CD4-positive, alpha-beta memory T cell (primary cell): ENCODE data around the gene MB21D2. TPM values are rescaled to one million over a fixed set of nuclear protein-coding genes. Genes with fewer than 3 reads are reported as not detected.

Experiments
- CTCF ChIA-PET: fragments of 350-600 bp; sonication (Branson Sonifier 250); formaldehyde crosslinking; loops from one replicate; lab custom pipeline; 2021; ENCODE audit warnings: inconsistent platforms; ENCODE audit not compliant: partially characterized antibody; lab: Charles Lee
- POLR2A ChIA-PET: fragments of 350-600 bp; sonication (Branson Sonifier 250); formaldehyde crosslinking; loops from one replicate; lab custom pipeline; 2021; ENCODE audit not compliant: partially characterized antibody; lab: Charles Lee
- DNase-seq, 5 donors: peaks; one replicate each; pipeline versions ENCODE4 v3.0.0 to v3.0.0-alpha.2; 2020 to 2022; ENCODE audit warnings: mixed read lengths in 1 of 5
- H3K27ac ChIP-seq: one replicate; pipeline ENCODE4 v1.7.0; 2013; ENCODE audit warnings: low read depth, low read length
- H3K27me3 ChIP-seq: 2 replicates; pipeline ENCODE4 v1.7.0; 2013; ENCODE audit warnings: mild to moderate bottlenecking, low read length, moderate library complexity; ENCODE audit not compliant: insufficient read depth
- H3K36me3 ChIP-seq: 2 replicates; pipeline ENCODE4 v1.7.0; 2013; ENCODE audit warnings: mild to moderate bottlenecking, low read length, moderate library complexity; ENCODE audit not compliant: insufficient read depth
- H3K4me1 ChIP-seq: 2 replicates; pipeline ENCODE4 v1.7.0; 2013; ENCODE audit warnings: mild to moderate bottlenecking, low read length, moderate library complexity; ENCODE audit not compliant: insufficient read depth
- H3K4me3 ChIP-seq, 2 donors: one replicate each; pipeline ENCODE4 v1.7.0; 2013; ENCODE audit warnings: low read length in 2 of 2, mild to moderate bottlenecking in 1 of 2
- H3K9me3 ChIP-seq, 2 donors: one replicate each; pipeline ENCODE4 v1.7.0; 2013; ENCODE audit warnings: low read length in 2 of 2, control low read depth in 1 of 2; ENCODE audit not compliant: control insufficient read depth in 1 of 2
- H3K27ac Mint-ChIP-seq, 7 donors: one replicate each; pipeline ENCODE4 v1.8.0; 2020 to 2021; ENCODE audit warnings: mixed read lengths in 7 of 7, mild to moderate bottlenecking in 6 of 7, inconsistent platforms in 3 of 7, moderate library complexity in 3 of 7
- H3K27me3 Mint-ChIP-seq, 2 donors: one replicate each; pipeline ENCODE4 v1.8.0; 2020 to 2021; ENCODE audit warnings: mixed read lengths in 2 of 2
- H3K36me3 Mint-ChIP-seq, 2 donors: one replicate each; pipeline ENCODE4 v1.8.0; 2020 to 2021; ENCODE audit warnings: mixed read lengths in 2 of 2, inconsistent platforms in 1 of 2, mild to moderate bottlenecking in 1 of 2
- H3K4me1 Mint-ChIP-seq, 4 donors: one replicate each; pipeline ENCODE4 v1.8.0; 2020 to 2021; ENCODE audit warnings: mixed read lengths in 4 of 4, mild to moderate bottlenecking in 1 of 4
- H3K4me3 Mint-ChIP-seq, 8 donors: one replicate each; pipeline ENCODE4 v1.8.0; 2020 to 2021; ENCODE audit warnings: mixed read lengths in 8 of 8, mild to moderate bottlenecking in 7 of 8, moderate library complexity in 6 of 8, inconsistent platforms in 3 of 8
- H3K9me3 Mint-ChIP-seq, 8 donors: one replicate each; pipeline ENCODE4 v1.8.0; 2020 to 2021; ENCODE audit warnings: mixed read lengths in 8 of 8, mild to moderate bottlenecking in 5 of 8, inconsistent platforms in 3 of 8, moderate library complexity in 1 of 8
- intact Hi-C: fragments of 100-400 bp; cut with micrococcal nuclease; formaldehyde crosslinking; loops from one replicate; pipeline ENCODE4 v1.15.1; 2023
- polyA plus RNA-seq, 2 donors: library from polyadenylated mRNA; unstranded; fragments of 300-500 nt; fragmentation: Illumina TruSeq; gene quantifications; one replicate each; pipeline ENCODE4 v1.2.3, GENCODE V29; 2021
- total RNA-seq, 2 experiments: library from RNA; stranded (reverse); gene quantifications; one replicate each; pipeline ENCODE4 v1.2.3, GENCODE V29; 2021

Gene MB21D2
- total and polyA plus RNA-seq, 4 experiments from 2014 or later = 3.4 to 17.1 (median 6.1) TPM

GRCh38 chr3:192923731-192924130, 6.1 kb upstream of the MB21D2 start:
- DNase-seq = no peak
- no peak overlapping the region for H3K4me3 Mint-ChIP-seq
- Histone ChIP-seq H3K27me3 (no peaks in the 10 kb centered on the region), H3K4me1 (peaks cover under 1% of the 10 kb centered on the region), H3K9me3 (no peaks in the 10 kb centered on the region), H3K36me3 (no peaks in the 10 kb centered on the region), H3K4me3 (no peak overlapping the region), H3K27ac (no peak overlapping the region)
- peaks cover 12% of the 10 kb centered on the region in 2 donors for H3K27me3 Mint-ChIP-seq
- no peaks in the 10 kb centered on the region for H3K36me3 Mint-ChIP-seq
- POLR2A ChIA-PET = no interaction called here
- intact Hi-C loops = no loop called here
- CTCF ChIA-PET = no interaction called here
- H3K9me3 Mint-ChIP-seq = peaks cover 0 to 2% (median 0%) of the 10 kb centered on the region in 8 donors
- H3K4me1 Mint-ChIP-seq = peaks cover 0 to 8% (median 4%) of the 10 kb centered on the region in 4 donors
- no peak overlapping the region for H3K27ac Mint-ChIP-seq

GRCh38 chr3:192921793-192922192, 4.1 kb upstream of the MB21D2 start:
- peaks cover 0 to 9% of the 10 kb centered on the region in 2 donors for H3K36me3 Mint-ChIP-seq
- H3K4me1 ChIP-seq = peaks cover 7% of the 10 kb centered on the region
- H3K4me3 ChIP-seq = no peak overlapping the region
- no peaks in the 10 kb centered on the region for H3K27me3 ChIP-seq
- ChIA-PET CTCF (interaction anchor here (1.7 kb wide), 1 partner anchor 105 kb away, joined by 3 read pairs; no protein-coding TSS in a partner anchor), POLR2A (no interaction called here)
- peaks cover 15 to 17% of the 10 kb centered on the region in 2 donors for H3K27me3 Mint-ChIP-seq
- no peaks in the 10 kb centered on the region for H3K36me3 ChIP-seq
- peaks cover 4 to 24% (median 11%) of the 10 kb centered on the region in 4 donors for H3K4me1 Mint-ChIP-seq
- no peaks in the 10 kb centered on the region for H3K9me3 ChIP-seq
- intact Hi-C loops = no loop called here
- no peak for DNase-seq
- H3K9me3 Mint-ChIP-seq = peaks cover 0 to 2% (median 0%) of the 10 kb centered on the region in 8 donors
- H3K4me3 Mint-ChIP-seq = peak overlapping the region in 1 of 8 donors; percentile 63
- no peak overlapping the region for H3K27ac ChIP-seq
- peak overlapping the region in 1 of 7 donors; percentile 3 for H3K27ac Mint-ChIP-seq

- Mint-ChIP-seq H3K27ac (peak overlapping the region in 1 of 7 donors; percentile 92), H3K36me3 (peaks cover 0 to 9% of the 10 kb centered on the region in 2 donors), H3K9me3 (peaks cover 0 to 2% (median 0%) of the 10 kb centered on the region in 8 donors), H3K4me1 (peaks cover 9 to 38% (median 21%) of the 10 kb centered on the region in 4 donors), H3K27me3 (peaks cover 17 to 24% of the 10 kb centered on the region in 2 donors), H3K4me3 (no peak overlapping the region)
- Histone ChIP-seq H3K27me3 (no peaks in the 10 kb centered on the region), H3K36me3 (no peaks in the 10 kb centered on the region), H3K4me1 (peaks cover 15% of the 10 kb centered on the region), H3K27ac (no peak overlapping the region), H3K4me3 (no peak overlapping the region), H3K9me3 (no peaks in the 10 kb centered on the region)
- DNase-seq = no peak
- intact Hi-C loops = no loop called here
- POLR2A ChIA-PET = no interaction called here
- CTCF ChIA-PET = no interaction called here
Observed at GRCh38 chr3:192920411-192920810, 2.8 kb upstream of the MB21D2 start.

- CTCF ChIA-PET = no interaction called here
- H3K27ac Mint-ChIP-seq = peak overlapping the region in 1 of 7 donors; percentile 92
Observed at GRCh38 chr3:192919901-192920300, 2.2 kb upstream of the MB21D2 start.

GRCh38 chr3:192918275-192918588, 576 bp upstream of the MB21D2 start:
- peak overlapping the region; percentile 78 for H3K27ac ChIP-seq
- peaks cover 0 to 9% of the 10 kb centered on the region in 2 donors for H3K36me3 Mint-ChIP-seq
- POLR2A ChIA-PET = interaction anchor here (0.8 to 2.8 kb wide), 5 partner anchors 19 to 101 kb away, joined by 3 to 45 read pairs (median 17); no protein-coding TSS in a partner anchor
- H3K27me3 ChIP-seq = no peaks in the 10 kb centered on the region
- peak overlapping the region; percentile 75 to 96 (median 93) for H3K27ac Mint-ChIP-seq
- H3K9me3 Mint-ChIP-seq = peaks cover 0 to 2% (median 0%) of the 10 kb centered on the region in 8 donors
- DNase-seq = no peak
- H3K9me3 ChIP-seq = no peaks in the 10 kb centered on the region
- H3K4me1 ChIP-seq = peaks cover 25% of the 10 kb centered on the region
- intact Hi-C loops = loop anchor here (5.0 to 10.0 kb wide), 3 partner anchors 36 to 677 kb away; partner anchors contain the start of gene OPA1
- H3K4me3 Mint-ChIP-seq = peak overlapping the region; percentile 88 to 98 (median 94)
- peaks cover 10 to 52% (median 31%) of the 10 kb centered on the region in 4 donors for H3K4me1 Mint-ChIP-seq
- CTCF ChIA-PET = interaction anchor here (1.0 to 2.6 kb wide), 10 partner anchors 9 to 124 kb away, joined by 3 to 10 read pairs (median 4); no protein-coding TSS in a partner anchor
- H3K27me3 Mint-ChIP-seq = peaks cover 17 to 24% of the 10 kb centered on the region in 2 donors
- H3K4me3 ChIP-seq = peak overlapping the region; percentile 17 to 91
- no peaks in the 10 kb centered on the region for H3K36me3 ChIP-seq

More at GRCh38 chr3:192919901-192920300, 2.2 kb upstream of the MB21D2 start:
- Histone ChIP-seq H3K27ac (no peak overlapping the region), H3K9me3 (no peaks in the 10 kb centered on the region), H3K4me1 (peaks cover 19% of the 10 kb centered on the region), H3K4me3 (no peak overlapping the region), H3K36me3 (no peaks in the 10 kb centered on the region), H3K27me3 (no peaks in the 10 kb centered on the region)
- peaks cover 0 to 2% (median 0%) of the 10 kb centered on the region in 8 donors for H3K9me3 Mint-ChIP-seq
- POLR2A ChIA-PET = no interaction called here
- no peak for DNase-seq
- peaks cover 10 to 43% (median 24%) of the 10 kb centered on the region in 4 donors for H3K4me1 Mint-ChIP-seq
- peaks cover 17 to 24% of the 10 kb centered on the region in 2 donors for H3K27me3 Mint-ChIP-seq
- intact Hi-C loops = loop anchor here (5.0 to 10.0 kb wide), 3 partner anchors 38 to 675 kb away; partner anchors contain the start of gene OPA1
- peaks cover 0 to 9% of the 10 kb centered on the region in 2 donors for H3K36me3 Mint-ChIP-seq
- H3K4me3 Mint-ChIP-seq = no peak overlapping the region

GRCh38 chr3:192917028-192917403, 640 bp downstream of the MB21D2 start:
- peaks cover 0 to 2% (median 0%) of the 10 kb centered on the region in 8 donors for H3K9me3 Mint-ChIP-seq
- Histone ChIP-seq H3K9me3 (no peaks in the 10 kb centered on the region), H3K4me1 (peaks cover 25% of the 10 kb centered on the region), H3K4me3 (peak overlapping the region; percentile 58 to 91), H3K27me3 (no peaks in the 10 kb centered on the region), H3K27ac (peak overlapping the region; percentile 78), H3K36me3 (no peaks in the 10 kb centered on the region)
- peak overlapping the region; percentile 91 to 97 (median 94) for H3K27ac Mint-ChIP-seq
- POLR2A ChIA-PET = interaction anchor here (1.0 to 2.8 kb wide), 6 partner anchors 10 to 100 kb away, joined by 3 to 45 read pairs (median 11); no protein-coding TSS in a partner anchor
- peaks cover 17 to 24% of the 10 kb centered on the region in 2 donors for H3K27me3 Mint-ChIP-seq
- peak overlapping the region; percentile 91 to 98 (median 96) for H3K4me3 Mint-ChIP-seq
- peak; percentile 39 to 74 (median 53) for DNase-seq
- H3K4me1 Mint-ChIP-seq = peaks cover 10 to 54% (median 35%) of the 10 kb centered on the region in 4 donors
- H3K36me3 Mint-ChIP-seq = peaks cover 0 to 9% of the 10 kb centered on the region in 2 donors
- intact Hi-C loops = loop anchor here (1.0 to 10.0 kb wide), 5 partner anchors 18 to 678 kb away; partner anchors contain the start of gene OPA1
- CTCF ChIA-PET = interaction anchor here (1.0 to 2.6 kb wide), 7 partner anchors 10 to 125 kb away, joined by 3 to 10 read pairs (median 5); no protein-coding TSS in a partner anchor
